Loucy (cell line): ENCODE measurements around the gene PDE9A.

Experiments
- H2AFZ ChIP-seq: fragments of 200-600 bp; sonication (generic); 2 replicates; pipeline ENCODE4 v1.6.0; 2016; ENCODE audit warnings: antibody characterized with exemption, mild to moderate bottlenecking, low read length, moderate library complexity
- H3F3A ChIP-seq: fragments of 200-600 bp; 2 replicates; pipeline ENCODE4 v1.6.0; 2016; ENCODE audit warnings: antibody characterized with exemption, low read depth, mild to moderate bottlenecking
- H3K27me3 ChIP-seq: fragments of 200-600 bp; sonication (generic); 2 replicates; pipeline ENCODE4 v1.6.1; 2014; ENCODE audit warnings: low read length, mild to moderate bottlenecking; ENCODE audit not compliant: insufficient read depth, poor library complexity, severe bottlenecking
- H3K36me3 ChIP-seq: fragments of 200-600 bp; sonication (generic); 2 replicates; pipeline ENCODE4 v1.6.1; 2016; ENCODE audit warnings: low read length; ENCODE audit not compliant: insufficient read depth
- H3K4me1 ChIP-seq: fragments of 200-600 bp; sonication (generic); 2 replicates; pipeline ENCODE4 v1.5.1; 2014; ENCODE audit warnings: low read length, mild to moderate bottlenecking; ENCODE audit not compliant: insufficient read depth, poor library complexity, severe bottlenecking
- H3K4me2 ChIP-seq: fragments of 200-600 bp; sonication (generic); 2 replicates; pipeline ENCODE4 v1.6.0; 2014; ENCODE audit warnings: antibody characterized with exemption, low read length, low read depth, mild to moderate bottlenecking; ENCODE audit not compliant: poor library complexity, severe bottlenecking
- H3K4me3 ChIP-seq: fragments of 200-600 bp; sonication (generic); 2 replicates; pipeline ENCODE4 v1.5.1; 2014; ENCODE audit warnings: low read length, mild to moderate bottlenecking, mixed read lengths; ENCODE audit not compliant: poor library complexity, severe bottlenecking
- H3K79me2 ChIP-seq: fragments of 200-600 bp; sonication (generic); 2 replicates; pipeline ENCODE4 v1.6.1; 2014; ENCODE audit warnings: low read length; ENCODE audit not compliant: insufficient read depth
- H3K9ac ChIP-seq: fragments of 200-600 bp; sonication (generic); 2 replicates; pipeline ENCODE4 v1.6.0; 2014; ENCODE audit warnings: mild to moderate bottlenecking, low read depth, low read length, moderate library complexity; ENCODE audit not compliant: poor library complexity, severe bottlenecking
- H3K9me2 ChIP-seq: fragments of 200-600 bp; sonication (generic); replicated peaks from 2 replicates; pipeline ENCODE4 v1.6.1; 2016; ENCODE audit warnings: low read depth, low read length, mixed read lengths
- H3K9me3 ChIP-seq: fragments of 200-600 bp; sonication (generic); 2 replicates; pipeline ENCODE4 v1.6.1; 2014; ENCODE audit warnings: mild to moderate bottlenecking, antibody characterized with exemption, low read length, low read depth; ENCODE audit not compliant: insufficient read depth
- H4K20me1 ChIP-seq: fragments of 200-600 bp; sonication (generic); 2 replicates; pipeline ENCODE4 v1.6.0; 2014; ENCODE audit warnings: antibody characterized with exemption, low read length, mild to moderate bottlenecking; ENCODE audit not compliant: insufficient read depth, poor library complexity, severe bottlenecking
- EZH2phosphoT487 ChIP-seq: fragments of 200-600 bp; IDR thresholded peaks from 2 replicates; pipeline ENCODE4 v1.6.1; 2018; ENCODE audit warnings: antibody characterized with exemption, mild to moderate bottlenecking, moderate library complexity, borderline replicate concordance
- TF ChIP-seq, protein P1 (sequence below): fragments of 200-600 bp; sonication (generic); conservative IDR thresholded peaks from 2 replicates; pipeline ENCODE4 v1.5.1; 2014; ENCODE audit warnings: mild to moderate bottlenecking, antibody characterized with exemption, low read length

Gene PDE9A

DNA sequence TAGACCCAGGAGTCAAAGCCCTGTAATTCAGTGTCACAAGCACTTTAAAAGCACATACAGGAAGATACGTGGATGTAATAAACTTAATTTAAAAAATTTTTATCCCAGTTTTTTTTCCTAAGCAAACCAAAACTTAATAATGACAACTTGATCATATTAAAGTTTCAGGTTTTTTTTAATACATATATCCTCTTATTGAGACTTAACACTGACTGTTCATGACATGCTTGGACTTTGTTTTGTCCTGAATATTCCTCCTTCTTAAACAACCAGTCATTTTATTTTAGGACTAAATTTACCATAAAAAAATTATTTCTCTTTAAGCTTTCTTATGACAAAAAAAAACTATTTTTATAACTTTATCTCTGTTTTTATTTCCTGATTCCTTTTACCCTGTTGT lies 161.8 kb downstream of the PDE9A start:
- Histone ChIP-seq H3K4me3 (no peak overlapping the region), H2AFZ (no peak overlapping the region), H3K9ac (no peak overlapping the region), H3K36me3 (no peaks in the 10 kb centered on the region), H3K9me3 (peaks cover 16% of the 10 kb centered on the region; the same call in 1 of the 2 replicates), H4K20me1 (no peaks in the 10 kb centered on the region), H3K4me1 (no peaks in the 10 kb centered on the region), H3K9me2 (no peaks in the 10 kb centered on the region), H3F3A (no peaks in the 10 kb centered on the region), H3K4me2 (no peak overlapping the region), H3K79me2 (no peaks in the 10 kb centered on the region), H3K27me3 (no peaks in the 10 kb centered on the region)
- TF ChIP-seq EZH2phosphoT487, result no peak
- TF ChIP-seq, protein P1, sequence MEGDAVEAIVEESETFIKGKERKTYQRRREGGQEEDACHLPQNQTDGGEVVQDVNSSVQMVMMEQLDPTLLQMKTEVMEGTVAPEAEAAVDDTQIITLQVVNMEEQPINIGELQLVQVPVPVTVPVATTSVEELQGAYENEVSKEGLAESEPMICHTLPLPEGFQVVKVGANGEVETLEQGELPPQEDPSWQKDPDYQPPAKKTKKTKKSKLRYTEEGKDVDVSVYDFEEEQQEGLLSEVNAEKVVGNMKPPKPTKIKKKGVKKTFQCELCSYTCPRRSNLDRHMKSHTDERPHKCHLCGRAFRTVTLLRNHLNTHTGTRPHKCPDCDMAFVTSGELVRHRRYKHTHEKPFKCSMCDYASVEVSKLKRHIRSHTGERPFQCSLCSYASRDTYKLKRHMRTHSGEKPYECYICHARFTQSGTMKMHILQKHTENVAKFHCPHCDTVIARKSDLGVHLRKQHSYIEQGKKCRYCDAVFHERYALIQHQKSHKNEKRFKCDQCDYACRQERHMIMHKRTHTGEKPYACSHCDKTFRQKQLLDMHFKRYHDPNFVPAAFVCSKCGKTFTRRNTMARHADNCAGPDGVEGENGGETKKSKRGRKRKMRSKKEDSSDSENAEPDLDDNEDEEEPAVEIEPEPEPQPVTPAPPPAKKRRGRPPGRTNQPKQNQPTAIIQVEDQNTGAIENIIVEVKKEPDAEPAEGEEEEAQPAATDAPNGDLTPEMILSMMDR, result no peak

DNA sequence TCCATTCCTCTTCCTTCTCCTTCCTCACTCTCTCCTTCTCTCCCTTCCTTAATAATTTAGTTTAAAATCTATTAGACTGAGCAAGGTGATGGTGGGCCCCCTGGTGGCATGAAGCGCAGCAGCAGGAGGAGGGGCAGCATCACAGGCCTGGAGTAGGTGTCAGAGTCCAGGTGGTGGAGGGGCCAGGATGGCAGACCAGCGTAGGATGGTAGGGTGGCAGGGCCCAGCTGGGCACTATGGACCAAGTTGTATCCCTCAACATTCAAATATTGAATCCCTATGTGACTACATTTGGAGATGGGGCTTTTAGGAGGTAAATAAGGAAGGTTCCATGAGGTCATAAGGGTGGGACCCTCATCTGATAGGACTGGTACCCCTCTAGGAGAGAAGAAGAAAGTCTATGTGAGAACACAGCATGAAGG lies 164.9 kb downstream of the PDE9A start:
- Histone ChIP-seq H3K79me2 (no peaks in the 10 kb centered on the region), H3K9ac (no peak overlapping the region), H3F3A (no peaks in the 10 kb centered on the region), H3K4me1 (peaks cover 7% of the 10 kb centered on the region), H3K36me3 (no peaks in the 10 kb centered on the region), H4K20me1 (no peaks in the 10 kb centered on the region), H3K4me2 (no peak overlapping the region), H3K9me2 (no peaks in the 10 kb centered on the region), H3K27me3 (no peaks in the 10 kb centered on the region), H3K9me3 (peaks cover 16% of the 10 kb centered on the region; the same call in 1 of the 2 replicates), H3K4me3 (no peak overlapping the region), H2AFZ (no peak overlapping the region)
- TF ChIP-seq, protein P1, result peak; percentile 92
- no peak for TF ChIP-seq EZH2phosphoT487

DNA sequence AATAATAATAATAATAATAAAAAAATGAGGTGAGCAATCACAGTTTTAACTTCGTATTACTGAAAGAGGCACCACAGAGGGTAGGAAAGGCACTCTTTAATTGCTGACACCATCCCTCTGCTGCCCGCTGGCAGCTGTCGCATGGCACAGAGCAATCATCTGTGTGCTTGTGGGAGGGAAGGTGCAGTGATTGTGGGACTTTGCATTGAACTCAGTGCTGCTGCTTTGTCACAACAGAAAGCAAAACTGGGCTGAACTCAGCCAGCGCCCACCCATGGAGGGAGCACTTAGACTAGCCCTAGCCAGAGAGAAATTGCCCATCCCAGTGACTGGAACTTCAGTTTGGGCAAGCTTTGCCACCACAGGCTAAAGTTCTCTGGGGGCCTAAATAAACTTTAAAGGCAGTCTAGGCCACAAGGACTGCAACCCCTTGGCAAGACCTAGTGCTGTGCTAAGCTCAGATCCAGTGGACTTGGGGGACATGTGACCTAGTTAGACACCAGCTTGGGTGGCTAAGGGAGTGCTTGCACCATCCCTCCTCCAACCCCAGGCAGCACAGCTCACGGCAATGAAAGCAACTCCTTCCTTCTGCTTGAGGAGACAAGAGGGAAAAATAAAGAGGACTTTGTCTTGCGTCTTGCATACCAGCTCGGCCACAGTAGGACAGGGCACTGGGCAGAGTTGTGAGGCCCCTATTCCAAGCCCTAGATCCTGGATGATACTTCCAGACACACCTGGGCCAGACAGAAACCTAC lies 166.6 kb downstream of the PDE9A start:
- no peaks in the 10 kb centered on the region for H3K79me2 ChIP-seq
- no peaks in the 10 kb centered on the region for H3K27me3 ChIP-seq
- no peaks in the 10 kb centered on the region for H3F3A ChIP-seq
- H4K20me1 ChIP-seq, result no peaks in the 10 kb centered on the region
- no peak overlapping the region for H3K4me3 ChIP-seq
- TF ChIP-seq, protein P1, result no peak
- TF ChIP-seq EZH2phosphoT487, result no peak
- H3K4me2 ChIP-seq, result no peak overlapping the region
- no peaks in the 10 kb centered on the region for H3K9me2 ChIP-seq
- peaks cover 9% of the 10 kb centered on the region; the same call in 1 of the 2 replicates for H3K9me3 ChIP-seq
- H3K36me3 ChIP-seq, result no peaks in the 10 kb centered on the region
- H3K9ac ChIP-seq, result no peak overlapping the region
- H2AFZ ChIP-seq, result no peak overlapping the region
- H3K4me1 ChIP-seq, result peaks cover 8% of the 10 kb centered on the region
